GM19025 (cell line): ENCODE data around the gene PTPRG.
"Not testable (repeated sequence)": the region's sequence is repeated elsewhere in the genome, so short reads cannot be mapped to it uniquely, and the experiment has no call there.

Experiments used
- ATAC-seq: cut with Tn5 transposase; IDR thresholded peaks from one replicate; pipeline ENCODE4 v1.9.1; 2021; ENCODE audit warnings: mild to moderate bottlenecking, low read depth, moderate library complexity; ENCODE audit not compliant: unreplicated experiment

PTPRG gene

DNA sequence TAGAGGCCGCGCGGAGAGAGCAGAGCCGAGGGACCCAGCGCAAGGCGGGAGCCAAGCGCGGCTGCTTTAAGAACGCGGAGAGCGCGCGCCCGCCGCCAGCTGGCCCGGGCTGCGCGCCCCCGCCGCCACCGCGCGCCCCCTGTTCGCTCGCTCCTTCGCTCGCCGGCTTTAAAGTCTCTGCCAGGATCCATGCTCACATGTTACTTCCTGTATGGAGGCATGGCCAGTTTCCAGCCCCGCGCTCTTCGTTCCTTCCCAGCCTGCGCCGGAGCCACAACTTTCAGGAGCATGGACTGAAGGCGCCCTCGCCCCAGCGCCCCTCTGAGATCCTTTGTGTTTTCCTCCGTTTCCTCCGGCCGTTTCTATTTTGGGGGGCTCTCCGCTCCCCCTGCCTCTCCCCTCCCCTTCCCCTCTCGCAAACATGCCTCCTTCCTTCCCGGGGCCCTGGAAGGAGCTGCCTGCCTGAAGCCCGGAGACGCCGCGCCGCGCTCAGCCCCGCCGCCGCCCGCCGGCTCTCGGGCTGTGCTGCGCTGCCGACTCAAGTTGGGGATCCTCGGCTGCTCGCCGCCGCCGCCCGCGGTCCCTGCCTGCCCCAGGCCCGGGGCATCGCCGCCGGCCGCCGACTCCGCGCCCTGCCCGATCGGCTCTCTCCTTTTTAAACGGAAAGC, at the start of gene PTPRG:
PTPRG (plus strand) TSS at position 198 of the 668 bp plus-strand sequence. CDS start 717 bp downstream, outside the sequence.
- peak; percentile 36 for ATAC-seq

DNA sequence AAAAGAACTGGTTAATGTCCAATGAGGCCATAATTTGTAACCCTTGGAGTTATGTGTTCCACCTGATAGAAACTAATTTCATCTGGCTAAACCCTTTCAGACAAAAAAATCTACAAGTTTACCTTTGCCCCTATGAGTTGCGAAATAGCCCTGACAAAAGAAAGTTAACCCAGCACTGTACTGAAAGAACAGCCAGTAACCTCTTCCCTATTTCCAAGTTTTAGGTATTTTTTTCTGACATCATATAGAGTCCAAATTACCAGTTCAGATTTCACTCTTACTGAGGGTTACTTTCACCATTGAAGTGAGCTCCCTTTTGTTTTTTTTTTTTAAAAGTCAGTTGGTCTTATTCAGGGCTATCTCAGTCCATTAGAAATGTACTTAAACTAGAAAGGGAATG, 42.8 kb upstream of the PTPRG start:
- ATAC-seq: no peak

DNA sequence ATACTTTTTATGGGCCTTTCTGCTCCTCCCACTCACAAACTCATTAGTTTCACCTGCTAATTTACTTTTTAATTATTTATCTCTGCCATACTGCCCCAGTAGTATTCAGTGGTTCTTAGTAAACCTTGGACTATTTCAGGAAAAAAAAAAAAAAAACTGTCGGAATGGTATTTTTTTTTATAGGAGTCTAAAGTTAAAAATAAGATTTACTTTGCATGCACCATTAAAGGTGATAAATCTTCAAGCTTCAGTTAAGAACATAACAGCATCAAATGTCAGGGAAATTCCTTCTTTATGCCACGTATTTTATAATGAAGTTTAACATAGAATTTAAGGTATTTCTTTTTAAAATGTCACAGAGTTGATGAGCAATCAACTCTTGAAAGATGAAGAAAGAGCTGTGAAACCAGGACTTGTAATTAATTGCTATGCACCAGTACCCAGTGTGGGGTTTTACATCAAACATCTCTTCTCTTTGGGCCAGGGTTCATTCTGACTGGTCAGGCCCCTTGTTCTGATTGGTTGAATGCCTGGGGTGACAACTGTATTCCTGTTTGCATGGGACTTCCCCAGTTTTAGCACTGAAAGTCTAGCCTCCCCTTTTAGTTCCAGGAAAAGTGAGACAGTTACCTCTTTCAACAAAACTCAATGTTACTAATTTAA, 40.3 kb upstream of the PTPRG start:
- ATAC-seq: peak; percentile 94

DNA sequence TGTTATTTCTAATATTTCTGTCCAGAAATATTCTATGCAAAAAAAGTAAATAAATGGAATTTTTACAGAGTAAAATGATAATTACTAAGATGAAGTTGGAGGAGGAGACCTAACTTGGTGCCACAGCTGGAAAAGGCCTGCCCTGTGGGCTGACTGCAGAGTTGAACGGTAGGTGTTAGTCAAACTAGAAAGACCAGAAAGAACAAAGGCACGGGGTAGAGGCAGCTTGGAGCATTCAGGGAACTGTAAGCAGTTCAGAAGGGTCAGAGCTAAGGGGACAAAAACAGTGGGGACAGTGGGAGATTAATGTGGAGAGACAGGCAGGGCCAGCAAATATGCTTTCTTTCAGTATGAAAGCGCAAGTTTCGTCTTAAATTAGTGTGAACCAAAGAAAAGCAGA, 39.3 kb upstream of the PTPRG start:
- ATAC-seq: no peak

DNA sequence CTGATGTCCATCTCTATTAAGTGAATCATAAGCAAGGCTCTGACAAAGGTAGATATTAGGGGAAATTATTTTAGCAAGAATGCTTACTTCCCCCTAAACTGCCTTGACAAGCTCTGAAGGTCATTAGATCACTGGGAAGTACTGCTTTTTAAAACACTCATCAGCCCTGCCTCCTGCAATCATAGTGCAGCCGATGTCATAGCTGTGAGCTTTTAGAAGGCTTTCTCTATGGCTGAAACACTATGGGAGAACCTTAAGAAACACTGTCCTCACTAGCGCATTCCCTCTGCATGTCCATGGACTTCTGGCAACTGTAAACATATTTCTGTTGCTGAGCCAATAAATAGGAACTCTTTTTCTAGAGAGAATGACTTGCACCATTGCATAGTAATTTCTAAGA, 38.7 kb upstream of the PTPRG start:
- no peak for ATAC-seq

DNA sequence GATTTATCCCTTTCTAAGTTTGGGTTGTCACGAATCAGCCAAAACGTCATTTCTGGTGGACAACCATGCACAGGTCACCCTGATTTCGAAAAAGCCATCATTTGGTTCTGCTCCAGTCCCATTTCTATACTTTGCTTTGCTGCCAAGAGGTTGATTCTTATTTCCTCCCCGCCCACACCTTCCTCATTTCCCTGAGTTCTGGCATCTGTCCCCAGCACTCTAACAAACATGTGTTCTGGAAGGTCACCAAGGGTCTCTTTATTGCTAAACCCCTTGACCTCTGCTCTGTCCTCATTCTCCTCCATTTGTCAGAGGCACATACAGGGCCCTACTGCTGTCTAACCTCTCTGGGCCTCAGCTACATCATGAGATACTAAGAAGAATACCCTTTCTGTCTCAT, 36.4 kb upstream of the PTPRG start:
- no peak for ATAC-seq

DNA sequence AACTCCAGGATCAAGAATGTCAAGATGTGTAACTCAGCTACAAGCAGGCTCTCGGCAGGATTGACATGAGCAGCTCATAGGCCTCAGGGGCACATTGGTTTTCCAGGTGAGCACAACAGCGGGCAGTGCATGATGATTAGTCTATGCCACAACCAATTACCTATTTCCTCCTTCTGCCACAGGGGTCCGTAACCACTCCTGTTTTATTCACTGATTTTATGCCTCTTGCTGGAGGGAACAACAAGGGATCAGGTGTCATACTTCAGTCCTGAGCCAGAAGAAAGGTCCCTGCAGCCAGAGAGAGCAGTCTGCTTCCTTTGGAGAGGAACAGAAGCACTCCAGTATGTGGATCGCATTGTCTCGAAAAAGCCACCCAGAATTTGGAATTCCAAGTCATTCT, 35.1 kb upstream of the PTPRG start:
- ATAC-seq: no peak

DNA sequence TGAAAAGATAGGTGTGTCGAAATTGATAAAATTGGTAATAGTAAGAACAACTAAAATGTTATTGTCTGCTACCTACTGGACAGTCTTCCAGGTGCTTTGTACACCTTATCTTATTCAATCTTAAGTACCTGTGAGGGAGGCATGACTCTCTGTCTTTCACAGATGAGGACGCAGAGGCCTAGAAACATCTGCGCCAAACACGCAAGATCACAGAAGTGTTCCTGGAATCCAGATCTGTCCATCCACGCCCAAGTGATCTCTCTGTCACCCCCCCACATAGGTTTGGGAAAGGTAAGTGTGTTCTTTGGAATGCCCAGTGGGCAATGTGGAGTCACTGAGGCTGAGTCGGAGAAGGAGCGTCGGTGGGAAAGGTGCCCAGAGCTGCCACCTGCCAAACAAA, 34.4 kb upstream of the PTPRG start:
- no peak for ATAC-seq

DNA sequence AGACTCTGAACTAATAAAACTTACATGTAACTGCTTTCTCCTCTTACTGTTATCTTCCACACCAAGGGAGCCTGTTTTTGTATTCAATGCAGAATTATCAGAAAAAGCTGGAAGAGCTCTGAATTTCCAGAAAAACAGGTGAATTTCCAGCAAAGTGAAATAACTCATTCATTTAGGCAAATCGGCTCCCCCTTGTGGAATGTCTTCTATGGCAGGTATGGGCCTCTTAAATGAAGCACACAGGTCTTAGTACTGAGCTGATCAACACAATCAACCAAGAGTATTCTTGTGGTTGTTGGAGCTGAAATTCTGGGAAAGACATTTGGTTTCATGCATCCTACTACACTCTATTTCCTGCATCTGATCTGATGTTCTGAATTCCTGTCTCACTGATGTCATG, 31.0 kb upstream of the PTPRG start:
- ATAC-seq: no peak

DNA sequence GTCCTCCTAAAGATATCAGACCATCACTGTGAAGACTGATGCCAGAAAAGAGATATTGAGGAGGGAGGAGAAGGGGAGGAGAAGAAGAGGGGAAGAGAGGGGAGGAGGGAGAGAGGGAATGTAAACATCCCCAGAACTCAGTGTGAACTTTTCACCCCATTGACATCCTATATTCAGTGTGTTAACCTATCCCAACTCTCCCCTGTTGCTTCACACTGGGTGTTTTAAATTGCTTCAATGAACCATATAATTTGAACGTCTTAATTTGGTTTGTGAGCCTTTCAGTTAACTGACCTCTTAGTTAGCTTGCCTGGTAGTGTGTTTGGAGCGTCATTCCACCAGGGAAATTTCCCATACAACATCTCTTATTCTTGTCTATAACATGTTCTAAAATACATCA, 29.8 kb upstream of the PTPRG start:
- no peak for ATAC-seq

DNA sequence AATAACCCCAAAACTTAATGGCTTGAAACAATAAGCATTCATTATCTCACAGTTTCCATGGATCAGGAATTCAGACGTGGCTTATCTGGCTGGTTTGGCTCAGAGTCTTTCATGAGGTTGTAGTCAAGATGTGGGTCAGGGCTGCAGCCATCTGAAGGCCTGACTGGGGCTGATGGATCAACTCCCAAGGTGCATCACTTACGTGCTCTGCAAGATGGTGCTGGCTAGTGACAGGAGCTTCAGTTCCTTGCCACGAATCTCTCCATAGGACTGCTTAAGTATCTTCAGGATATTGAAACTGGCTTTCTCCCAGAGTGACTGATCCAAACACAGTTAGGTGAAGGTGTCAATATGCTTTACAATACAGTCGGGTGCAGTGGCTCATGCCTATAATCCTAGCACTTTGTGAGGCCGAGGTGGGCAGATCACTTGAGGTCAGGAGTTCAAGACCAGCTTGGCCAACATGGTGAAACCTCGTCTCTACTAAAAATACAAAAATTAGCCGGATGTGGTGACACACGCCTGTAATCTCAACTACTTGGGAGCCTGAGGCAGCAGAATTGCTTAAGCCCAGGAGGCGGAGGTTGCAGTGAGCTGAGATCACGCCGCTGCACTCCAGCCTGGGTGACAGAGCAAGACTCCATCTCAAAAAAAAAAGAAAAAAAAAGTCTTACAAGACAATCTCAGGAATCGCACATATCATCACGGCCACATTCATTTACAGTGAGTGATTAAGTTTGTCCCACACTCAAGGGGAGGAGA, 28.5 kb upstream of the PTPRG start:
- ATAC-seq: no peak

DNA sequence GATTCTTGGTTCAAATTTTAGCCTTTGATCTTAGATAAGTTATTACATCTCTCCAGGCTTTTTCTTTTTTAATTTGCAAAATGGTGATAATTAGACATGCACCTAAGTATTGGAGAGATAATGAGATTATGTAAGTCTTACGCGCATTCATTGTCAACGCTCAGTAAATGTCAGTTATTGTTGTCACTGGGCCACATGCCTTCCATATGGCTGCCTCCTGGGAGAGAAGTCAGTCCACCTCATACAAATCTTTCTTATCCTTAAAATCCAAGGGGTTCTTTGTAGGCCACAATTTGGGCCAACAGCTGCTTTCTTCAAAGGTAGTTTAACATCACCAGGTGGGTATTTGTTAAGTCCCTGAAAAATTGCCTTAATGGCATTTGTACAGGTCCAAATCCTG, 25.5 kb upstream of the PTPRG start:
- no peak for ATAC-seq

DNA sequence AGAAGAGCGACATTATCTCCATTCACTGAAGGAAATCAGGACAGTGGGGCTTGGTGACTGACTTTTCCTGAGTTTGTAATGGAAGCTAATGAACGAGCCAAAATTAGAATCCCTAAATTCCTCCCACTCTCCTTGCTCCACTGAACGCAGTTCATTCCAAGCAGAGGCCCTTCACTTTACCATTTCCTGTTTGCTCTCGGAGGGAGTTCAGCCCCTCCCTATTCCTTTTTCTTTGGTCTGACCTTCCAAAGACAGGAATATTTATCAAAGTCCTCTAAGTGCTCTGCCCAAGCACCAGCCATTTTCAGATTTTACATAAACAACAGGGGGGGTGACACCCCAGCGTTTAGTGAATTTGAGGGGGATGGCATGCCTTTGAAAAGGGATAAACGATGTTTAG, 24.0 kb upstream of the PTPRG start:
- no peak for ATAC-seq

DNA sequence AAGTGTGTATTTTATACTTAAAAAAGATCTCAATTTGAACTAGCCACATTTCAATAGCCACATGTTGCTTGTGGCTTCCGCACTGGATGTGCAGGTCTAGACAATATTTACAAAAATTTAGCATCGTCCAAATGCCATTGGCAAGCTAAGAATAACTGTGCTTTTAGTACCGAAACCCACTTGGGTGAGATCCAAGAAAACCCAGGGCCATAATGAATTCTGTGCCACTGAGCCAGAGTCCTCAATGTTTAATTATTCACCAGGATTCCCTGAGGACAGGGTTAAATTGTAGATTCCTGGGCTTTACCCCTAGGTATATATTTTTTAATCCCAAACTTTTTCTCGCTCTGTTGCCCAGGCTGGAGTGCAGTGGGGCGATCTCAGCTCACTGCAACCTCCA, 22.9 kb upstream of the PTPRG start:
- no peak for ATAC-seq

DNA sequence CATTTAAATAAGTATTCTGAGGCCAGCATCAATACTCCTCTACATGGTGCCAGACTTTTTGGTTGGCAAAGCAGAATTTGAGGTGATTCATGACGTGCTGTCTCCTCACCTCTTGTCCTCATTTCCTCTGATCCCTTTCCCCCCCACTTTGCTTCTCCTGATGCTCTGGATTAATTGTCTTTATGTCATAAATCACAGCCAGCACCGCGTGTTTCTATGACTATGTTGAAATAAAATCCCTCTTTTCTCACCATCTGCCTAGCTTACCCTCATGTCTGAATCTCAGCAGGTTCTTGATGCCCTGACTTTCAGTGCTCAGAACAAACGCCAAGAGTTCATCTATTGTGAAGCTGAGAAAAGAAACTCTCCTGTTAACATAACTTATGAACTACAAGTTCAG, 19.7 kb upstream of the PTPRG start:
- ATAC-seq: no peak

DNA sequence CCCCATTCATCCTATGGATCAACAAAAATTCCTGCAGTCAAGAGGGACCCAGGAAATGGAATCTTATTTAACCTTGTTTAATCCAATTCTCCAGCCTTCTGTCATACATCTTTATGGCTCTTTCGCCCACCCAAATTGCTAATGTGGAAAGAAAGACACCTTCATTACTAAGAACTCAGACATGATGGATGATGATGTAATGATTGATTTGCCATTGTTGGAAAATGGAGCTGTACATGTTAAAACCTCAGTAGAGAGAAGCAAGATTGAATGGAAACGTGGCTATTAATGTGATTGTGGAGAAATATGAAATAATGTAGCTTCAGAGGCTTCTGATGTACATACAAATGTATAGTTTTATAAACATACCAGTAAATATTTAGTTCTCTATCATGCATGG, 15.7 kb upstream of the PTPRG start:
- ATAC-seq: no peak

DNA sequence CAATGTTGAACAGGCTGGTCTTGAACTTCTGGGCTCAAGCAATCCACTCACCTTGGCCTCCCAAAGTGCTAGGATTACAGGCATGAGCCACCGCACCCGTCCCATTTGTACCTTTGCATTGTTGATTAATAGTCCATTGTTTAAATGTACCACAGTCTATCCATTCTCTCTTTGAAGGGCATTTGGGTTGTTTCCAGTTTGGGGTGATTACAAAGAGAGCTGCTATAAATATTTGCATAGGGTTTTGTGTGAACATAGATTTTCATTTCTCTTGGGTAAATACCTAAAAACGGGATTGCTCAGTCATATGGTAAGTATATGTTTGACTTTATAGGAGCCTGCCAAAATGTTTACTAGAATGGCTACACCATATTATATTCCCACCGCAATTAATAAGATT, 13.7 kb upstream of the PTPRG start:
- no peak for ATAC-seq

DNA sequence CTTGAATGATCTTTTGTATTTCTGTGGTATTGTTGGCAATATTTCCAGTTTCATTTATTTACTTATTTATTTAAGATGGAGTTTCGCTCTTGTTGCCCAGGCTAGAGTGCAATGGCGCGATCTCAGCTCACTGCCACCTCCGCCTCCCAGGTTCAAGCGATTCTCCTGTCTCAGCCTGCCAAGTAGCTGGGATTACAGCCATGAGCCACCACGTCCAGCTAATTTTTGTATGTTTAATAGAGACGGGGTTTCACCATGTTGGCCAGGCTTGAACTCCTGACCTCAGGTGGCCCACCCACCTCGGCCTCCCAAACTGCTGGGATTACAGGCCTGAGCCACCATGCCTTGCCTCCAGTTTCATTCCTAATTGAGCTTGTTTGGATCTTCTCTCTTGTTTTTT, 8.7 kb upstream of the PTPRG start:
- ATAC-seq: not testable (repeated sequence)

DNA sequence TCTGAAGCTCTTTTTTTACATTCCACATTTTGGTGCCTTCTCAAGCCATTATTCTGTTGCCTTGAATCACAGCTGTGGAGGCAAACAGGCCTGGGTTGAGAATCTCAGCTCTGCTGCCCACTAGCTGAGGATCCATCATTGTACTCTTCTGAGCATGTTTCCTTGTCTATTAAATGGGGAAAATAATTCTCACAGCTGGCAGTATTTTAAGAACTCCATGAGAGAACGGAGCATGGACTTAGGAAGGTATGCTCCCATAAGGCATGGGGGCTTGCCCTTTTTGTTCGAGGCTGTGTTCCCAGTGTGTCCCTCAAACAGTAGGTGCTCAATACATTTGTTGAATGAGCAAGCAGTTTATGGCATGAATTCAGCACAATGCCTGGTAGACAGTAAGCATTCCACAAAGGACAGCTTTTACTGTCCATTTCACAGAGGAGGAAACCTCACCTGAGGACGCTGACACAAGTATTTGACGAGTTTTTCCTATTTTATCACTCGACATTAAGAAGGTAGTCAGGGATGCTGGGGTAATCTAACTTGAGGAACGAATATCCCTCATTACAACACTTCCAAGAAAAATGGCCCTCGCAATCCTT, 2.1 kb upstream of the PTPRG start:
- ATAC-seq: no peak

DNA sequence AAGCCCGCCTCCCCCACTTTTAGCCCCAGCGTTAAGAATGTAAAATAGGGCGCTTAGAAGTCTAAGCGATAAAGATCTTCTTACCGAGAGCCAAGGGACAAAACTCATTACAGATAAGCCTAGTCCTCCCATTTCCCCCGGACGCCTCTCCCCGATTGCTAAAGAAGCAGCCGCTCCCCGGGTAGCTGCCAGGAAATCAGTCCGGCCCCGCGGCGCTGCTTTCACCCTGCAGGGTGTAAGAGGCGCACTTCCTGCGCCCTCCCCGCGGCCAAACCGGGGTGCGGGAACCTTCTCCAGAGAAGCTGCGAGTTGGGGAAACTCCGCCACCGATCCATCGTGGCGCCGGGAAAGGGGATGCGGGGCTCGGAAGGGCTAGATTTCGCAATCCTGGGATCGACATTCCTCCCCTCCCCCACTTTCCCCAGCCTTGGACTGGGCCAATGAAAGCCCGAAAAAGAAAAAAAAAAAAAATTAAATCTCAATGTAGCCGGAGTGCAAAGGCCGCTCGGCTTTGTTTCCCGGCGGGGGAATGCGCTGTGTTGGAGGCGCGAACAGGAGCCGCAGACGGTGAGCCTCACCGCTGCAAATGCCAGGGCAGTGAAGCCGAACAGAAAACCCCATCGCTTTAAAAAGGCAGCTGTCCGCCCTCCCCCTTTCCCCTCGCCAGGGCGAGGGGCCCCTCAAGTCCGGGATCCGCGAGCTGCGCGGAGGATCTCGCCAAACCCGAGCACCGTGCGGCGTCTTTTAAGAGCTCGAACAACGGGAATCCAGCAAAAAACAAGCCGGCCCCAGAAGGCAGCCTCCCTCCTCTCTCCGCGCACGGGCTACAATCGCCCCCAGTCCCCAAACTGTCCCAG, 626 bp upstream of the PTPRG start:
- peak; percentile 9 for ATAC-seq
